GM19193 (cell line): ENCODE data around the gene ANXA7.

ENCODE experiments used
- POLR2A ChIP-seq: IDR thresholded peaks from 4 replicates; pipeline ENCODE4 v1.6.1; 2011; ENCODE audit not compliant: insufficient read depth, insufficient read length; ENCODE audit errors: extremely low read depth

ANXA7 gene

GRCh38 chr10:73379064-73379748, 34.7 kb downstream of the ANXA7 start:
- TF ChIP-seq POLR2A, result no peak

- TF ChIP-seq POLR2A, result no peak
These were observed 37.2 kb downstream of the ANXA7 start for GRCh38 chr10:73376679-73377078.

GRCh38 chr10:73368238-73368637, 45.6 kb downstream of the ANXA7 start:
- no peak for TF ChIP-seq POLR2A

- no peak for TF ChIP-seq POLR2A
These were observed 47.2 kb downstream of the ANXA7 start for GRCh38 chr10:73366381-73367298.

GRCh38 chr10:73364964-73365363, 48.9 kb downstream of the ANXA7 start:
- no peak for TF ChIP-seq POLR2A

GRCh38 chr10:73359492-73359891, 54.4 kb downstream of the ANXA7 start:
- TF ChIP-seq POLR2A, result no peak

GRCh38 chr10:73358331-73359279, 55.3 kb downstream of the ANXA7 start, which contains the start of gene CFAP70:
TSS of gene CFAP70 (minus strand) at chr10:73358864. CDS start at chr10:73354796, 4,068 bp downstream.
- peak; percentile 70 for TF ChIP-seq POLR2A

GRCh38 chr10:73357821-73358220, 56.0 kb downstream of the ANXA7 start:
- TF ChIP-seq POLR2A, result no peak

- no peak for TF ChIP-seq POLR2A
These were observed 56.7 kb downstream of the ANXA7 start for GRCh38 chr10:73357166-73357565.

GRCh38 chr10:73344269-73344668, 69.6 kb downstream of the ANXA7 start:
- TF ChIP-seq POLR2A, result no peak

- no peak for TF ChIP-seq POLR2A
These were observed 73.7 kb downstream of the ANXA7 start for GRCh38 chr10:73340121-73340520.

- TF ChIP-seq POLR2A, result no peak
These were observed 74.4 kb downstream of the ANXA7 start for GRCh38 chr10:73339436-73339835.

- no peak for TF ChIP-seq POLR2A
These were observed 75.0 kb downstream of the ANXA7 start for GRCh38 chr10:73338801-73339368.

- no peak for TF ChIP-seq POLR2A
These were observed 80.7 kb downstream of the ANXA7 start for GRCh38 chr10:73333202-73333601.
